SJCRH30 (cell line): ENCODE data around the gene PIEZO1. TPM values are rescaled to one million over a fixed set of nuclear protein-coding genes. Genes with fewer than 3 reads are reported as not detected.
A peak's percentile ranks its signal among the peaks of the same experiment; 100 is the strongest.

Source experiments
- DNase-seq, 2 experiments: peaks; one replicate each; pipeline ENCODE4 v3.0.0-alpha.2; 2015 to 2020
- H3K27ac ChIP-seq: fragments of 250-450 bp; sonication (Bioruptor Pico); 2 replicates; pipeline ENCODE4 v1.5.1; 2020; ENCODE audit warnings: mild to moderate bottlenecking, moderate library complexity
- H3K27me3 ChIP-seq: fragments of 250-450 bp; sonication (Bioruptor Pico); 2 replicates; pipeline ENCODE4 v1.5.1; 2020; ENCODE audit warnings: mild to moderate bottlenecking, moderate library complexity
- H3K36me3 ChIP-seq: fragments of 250-450 bp; sonication (Bioruptor Pico); 2 replicates; pipeline ENCODE4 v1.5.1; 2020; ENCODE audit warnings: mild to moderate bottlenecking, moderate library complexity
- H3K4me1 ChIP-seq: fragments of 250-450 bp; sonication (Bioruptor Pico); 2 replicates; pipeline ENCODE4 v1.5.1; 2020; ENCODE audit warnings: mild to moderate bottlenecking, moderate library complexity
- H3K4me3 ChIP-seq: fragments of 250-450 bp; sonication (Bioruptor Pico); 2 replicates; pipeline ENCODE4 v1.5.1; 2020; ENCODE audit warnings: mild to moderate bottlenecking, moderate library complexity
- H3K9me3 ChIP-seq: fragments of 250-450 bp; sonication (Bioruptor Pico); replicated peaks from 2 replicates; pipeline ENCODE4 v1.5.1; 2020; ENCODE audit warnings: mild to moderate bottlenecking, moderate library complexity
- total RNA-seq: library from RNA; depleted of rRNA; stranded (reverse); fragments of >200 nt; shearing (Covaris generic); gene quantifications from 2 replicates; pipeline ENCODE4 v1.2.3, GENCODE V29; 2014

Gene PIEZO1
- total RNA-seq, 1 experiment from 2014 or later = 28.1 TPM

DNA sequence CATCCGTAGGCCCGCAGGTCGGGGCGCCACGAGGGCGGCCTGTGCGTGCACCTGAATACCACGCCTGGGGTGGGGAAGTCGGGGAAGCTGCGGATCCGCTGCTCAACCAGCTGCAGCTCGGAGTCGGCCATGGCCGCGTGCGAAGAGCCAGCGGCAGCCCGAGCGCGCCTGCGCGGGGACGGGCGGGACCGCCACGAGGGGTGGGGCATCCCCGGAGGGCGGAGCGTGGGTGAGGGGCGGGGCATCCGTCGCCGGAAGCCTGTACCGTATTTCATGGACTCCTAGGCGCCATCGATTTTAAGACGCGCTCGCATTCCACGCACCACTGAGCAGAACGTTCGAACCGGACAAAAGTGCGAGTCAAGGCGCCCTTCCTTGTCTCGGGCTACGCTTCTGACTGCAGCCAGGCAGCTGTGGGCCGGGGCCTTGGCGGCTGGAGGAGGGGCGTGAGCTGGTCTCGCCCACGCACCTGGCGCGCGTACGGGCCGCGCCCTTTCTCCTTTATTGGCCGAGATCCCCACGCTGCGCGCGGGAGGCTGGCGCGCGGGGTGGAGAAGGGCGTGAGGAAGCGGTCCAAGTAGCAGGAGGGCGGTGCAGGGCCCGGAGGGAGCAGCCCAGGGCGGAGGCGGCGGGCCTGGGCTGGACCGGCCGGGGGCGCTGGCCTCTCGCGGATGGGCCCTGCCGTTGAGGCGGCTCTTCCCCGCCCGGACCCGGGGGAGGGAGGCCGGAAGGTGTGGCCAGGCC is 26.9 kb upstream of the PIEZO1 start, which contains the start of gene APRT:
TSS of gene APRT (minus strand) at position 160 of the 744 bp plus-strand sequence. CDS start at position 131, 29 bp downstream.
- no peaks in the 10 kb centered on the region for H3K9me3 ChIP-seq
- no peaks in the 10 kb centered on the region for H3K27me3 ChIP-seq
- 0 out of 2 replicates have a peak, but pooled peaks cover 2% of the 10 kb centered on the region for H3K4me1 ChIP-seq
- peak; percentile 89 to 90 for DNase-seq
- peaks cover 19% of the 10 kb centered on the region for H3K36me3 ChIP-seq
- peak within 1 kb of the TSS; percentile 81 for H3K27ac ChIP-seq
- H3K4me3 ChIP-seq = peak within 1 kb of the TSS; percentile 70

DNA sequence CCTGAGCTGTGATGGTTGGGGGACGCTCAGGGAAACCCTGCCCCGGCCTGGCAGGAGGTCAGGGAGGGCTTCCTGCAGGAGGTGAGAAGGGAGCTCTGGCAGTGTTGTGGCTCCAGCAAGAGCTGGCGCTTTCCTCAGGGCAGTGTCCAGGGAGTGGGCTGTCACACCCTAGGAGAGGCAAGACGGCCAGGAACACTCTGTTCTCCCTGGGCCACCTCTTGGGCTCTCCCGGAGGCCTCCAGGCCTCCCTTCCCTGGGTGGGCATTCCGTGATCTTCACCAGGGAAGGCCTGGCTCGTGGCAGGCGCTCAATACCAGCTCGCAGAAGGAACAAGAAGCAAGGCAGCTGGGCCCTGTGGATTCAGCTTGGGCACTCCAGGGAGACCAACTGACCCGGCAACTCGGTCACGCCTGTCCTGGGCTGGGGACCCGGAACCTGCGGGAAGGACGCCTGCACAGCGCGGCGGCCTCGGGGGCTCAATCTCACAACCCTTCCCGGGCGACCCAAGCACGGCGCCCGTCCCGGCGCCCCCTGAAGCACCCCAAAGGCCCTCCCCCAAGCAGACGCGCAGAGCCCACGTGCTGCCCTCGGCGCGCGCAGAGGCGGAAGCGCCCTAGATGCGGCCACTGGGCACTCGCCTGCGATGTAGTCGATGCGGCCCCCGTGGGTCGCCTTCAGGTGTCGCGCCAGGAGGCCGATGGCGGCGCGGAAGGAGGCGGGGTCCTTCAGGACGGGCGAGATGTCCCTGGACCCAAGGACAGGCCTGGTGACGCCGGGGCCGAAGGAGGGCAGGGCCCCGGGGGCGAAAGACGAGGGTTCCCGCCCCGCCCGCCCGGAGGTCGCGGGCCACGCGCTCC is 26.1 kb upstream of the PIEZO1 start:
- Histone ChIP-seq H3K36me3 (peaks cover 27% of the 10 kb centered on the region), H3K9me3 (no peaks in the 10 kb centered on the region), H3K27me3 (no peaks in the 10 kb centered on the region), H3K4me1 (0 out of 2 replicates have a peak, but pooled peaks cover 2% of the 10 kb centered on the region), H3K27ac (peak overlapping the region; percentile 81), H3K4me3 (peak overlapping the region; percentile 70)
- DNase-seq = peak; percentile 72 to 80

DNA sequence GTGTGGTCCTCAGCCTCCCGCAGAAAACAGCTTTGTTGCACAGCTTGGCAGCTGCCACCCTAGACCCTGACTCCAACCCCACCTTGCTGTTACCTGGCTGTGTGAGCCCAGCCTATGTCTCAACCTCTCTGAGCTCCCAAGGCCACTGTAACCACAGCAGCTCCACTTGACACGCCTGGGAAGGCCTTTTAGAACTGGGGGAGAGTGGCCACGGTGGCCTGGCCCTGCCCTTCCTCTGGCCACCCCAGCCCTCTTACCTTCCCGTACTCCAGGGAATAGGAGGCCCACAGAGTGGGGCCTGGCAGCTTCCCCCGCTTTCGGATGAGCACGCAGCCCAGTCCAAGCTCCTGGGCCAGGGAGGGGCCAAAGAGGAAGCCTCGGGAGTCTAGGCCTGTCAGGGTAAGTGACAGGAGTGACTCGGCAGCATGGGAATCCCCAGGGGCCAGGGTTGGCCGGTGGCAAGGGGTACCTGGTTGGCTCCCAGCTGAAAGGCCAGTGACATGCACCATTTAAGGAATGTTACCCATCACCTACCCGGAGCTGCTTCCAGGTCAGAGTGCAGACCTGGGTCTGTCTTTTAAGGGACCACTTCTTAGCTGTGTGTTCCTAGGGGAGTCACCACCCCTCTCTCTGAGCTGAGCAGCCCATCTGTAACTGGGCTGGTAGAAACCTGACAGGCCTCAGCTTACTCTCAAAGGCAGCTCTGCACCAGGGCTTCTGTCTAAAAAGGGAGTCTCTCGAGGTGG is 25.3 kb upstream of the PIEZO1 start:
- Histone ChIP-seq H3K27ac (no peak overlapping the region; the same call in 1 of the 2 replicates), H3K4me1 (0 out of 2 replicates have a peak, but pooled peaks cover 2% of the 10 kb centered on the region), H3K4me3 (peak overlapping the region; percentile 70), H3K27me3 (no peaks in the 10 kb centered on the region), H3K36me3 (peaks cover 34% of the 10 kb centered on the region), H3K9me3 (no peaks in the 10 kb centered on the region)
- DNase-seq = no peak

DNA sequence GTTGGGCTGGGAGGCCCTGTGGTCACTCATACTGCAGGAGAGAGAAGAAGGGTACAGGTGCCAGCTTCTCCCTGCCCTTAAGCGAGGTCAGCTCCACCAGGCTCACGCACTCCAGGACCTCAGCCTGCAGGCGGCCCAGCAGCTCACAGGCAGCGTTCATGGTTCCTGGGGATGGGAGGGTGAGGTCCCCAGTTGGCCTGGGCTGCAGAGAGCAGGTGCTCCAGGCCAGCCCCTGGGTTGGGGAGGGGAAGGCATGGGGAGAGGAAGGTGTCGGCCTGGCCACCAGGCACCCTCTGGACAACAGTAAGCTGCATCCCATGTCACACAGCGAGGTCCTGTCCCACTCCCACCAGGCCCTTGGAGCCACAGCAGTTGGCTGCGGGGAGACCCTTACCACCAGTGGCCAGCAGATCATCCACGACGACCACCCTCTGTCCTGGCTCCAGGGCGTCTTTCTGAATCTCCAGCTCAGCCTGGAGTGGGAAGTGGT is 24.7 kb upstream of the PIEZO1 start:
- H3K9me3 ChIP-seq = no peaks in the 10 kb centered on the region
- H3K4me3 ChIP-seq = no peak overlapping the region
- no peak overlapping the region for H3K27ac ChIP-seq
- peak in 1 of 2 experiments; percentile 27 for DNase-seq
- H3K27me3 ChIP-seq = no peaks in the 10 kb centered on the region
- 0 out of 2 replicates have a peak, but pooled peaks cover 2% of the 10 kb centered on the region for H3K4me1 ChIP-seq
- peaks cover 40% of the 10 kb centered on the region for H3K36me3 ChIP-seq

DNA sequence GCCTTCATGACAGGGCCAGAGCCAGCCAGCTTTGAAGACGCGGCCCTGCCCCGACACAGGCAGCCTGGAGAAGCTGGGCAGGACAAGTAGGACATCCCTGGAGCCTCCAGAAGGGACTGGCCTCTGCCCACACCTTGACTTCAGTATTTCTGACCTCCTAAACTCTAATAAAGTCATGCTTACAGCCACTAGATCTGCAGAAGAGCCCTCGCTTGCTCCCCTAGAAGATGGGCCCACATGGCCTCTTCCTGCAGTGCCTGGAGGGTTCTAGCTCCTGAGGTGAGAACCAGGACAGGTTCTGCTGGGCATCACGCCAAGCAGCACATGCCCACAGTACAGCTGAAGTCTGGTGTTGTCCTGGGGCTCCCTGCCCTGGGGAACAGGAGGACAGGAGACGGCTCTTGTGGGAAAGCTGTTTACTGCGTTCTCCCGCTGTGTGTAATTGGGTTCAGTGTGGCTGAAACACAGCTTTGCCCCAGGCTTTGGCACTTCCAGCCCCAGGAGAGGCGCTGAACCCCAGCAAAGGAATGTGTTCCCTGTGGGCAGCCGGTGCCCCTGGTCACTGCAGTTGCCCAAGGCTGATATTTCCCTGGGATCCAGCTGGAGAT is 24.2 kb upstream of the PIEZO1 start:
- peaks cover 43% of the 10 kb centered on the region for H3K36me3 ChIP-seq
- no peak overlapping the region for H3K4me3 ChIP-seq
- 0 out of 2 replicates have a peak, but pooled peaks cover 2% of the 10 kb centered on the region for H3K4me1 ChIP-seq
- DNase-seq = no peak
- H3K9me3 ChIP-seq = no peaks in the 10 kb centered on the region
- H3K27ac ChIP-seq = no peak overlapping the region
- H3K27me3 ChIP-seq = no peaks in the 10 kb centered on the region

DNA sequence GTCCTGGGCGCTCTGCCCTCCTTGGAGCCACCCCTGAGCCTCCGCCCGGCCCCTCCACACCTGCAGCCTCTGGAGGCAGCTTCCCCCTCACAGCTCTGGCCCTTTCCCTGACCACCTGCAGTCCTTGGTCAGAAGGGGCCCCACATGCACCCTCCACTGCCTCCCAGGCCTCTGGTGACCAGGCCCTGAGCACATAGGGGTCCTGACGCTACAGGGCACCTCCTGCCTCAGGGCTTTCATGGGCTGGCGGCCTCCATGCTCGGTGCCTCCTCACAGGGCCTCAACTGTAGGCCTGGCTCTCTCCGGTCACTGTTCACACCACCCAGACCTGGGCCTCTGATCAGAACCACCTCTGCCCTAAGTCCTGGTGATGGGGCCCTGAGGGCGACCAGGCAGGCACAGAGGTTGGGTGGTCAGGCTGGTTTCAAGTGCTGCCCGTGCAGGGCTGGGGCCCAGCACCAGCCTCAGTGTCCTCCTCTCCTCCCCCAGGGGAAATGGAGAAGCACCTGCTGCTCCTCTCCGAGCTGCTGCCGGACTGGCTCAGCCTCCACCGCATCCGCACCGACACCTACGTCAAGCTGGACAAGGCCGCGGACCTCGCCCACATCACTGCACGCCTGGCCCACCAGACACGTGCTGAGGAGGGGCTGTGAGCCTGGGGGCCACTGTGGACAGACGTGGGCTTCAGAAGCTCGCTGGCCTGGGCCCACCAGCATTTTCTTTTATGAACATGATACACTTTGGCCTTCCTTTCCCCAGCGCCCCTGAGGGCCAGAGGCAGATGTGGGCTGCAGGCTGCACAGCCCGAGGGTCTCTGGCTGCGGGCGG is 22.8 kb upstream of the PIEZO1 start:
- Histone ChIP-seq H3K4me1 (0 out of 2 replicates have a peak, but pooled peaks cover 2% of the 10 kb centered on the region), H3K27me3 (no peaks in the 10 kb centered on the region), H3K9me3 (no peaks in the 10 kb centered on the region), H3K27ac (no peak overlapping the region), H3K36me3 (peaks cover 43% of the 10 kb centered on the region), H3K4me3 (no peak overlapping the region)
- DNase-seq = no peak

DNA sequence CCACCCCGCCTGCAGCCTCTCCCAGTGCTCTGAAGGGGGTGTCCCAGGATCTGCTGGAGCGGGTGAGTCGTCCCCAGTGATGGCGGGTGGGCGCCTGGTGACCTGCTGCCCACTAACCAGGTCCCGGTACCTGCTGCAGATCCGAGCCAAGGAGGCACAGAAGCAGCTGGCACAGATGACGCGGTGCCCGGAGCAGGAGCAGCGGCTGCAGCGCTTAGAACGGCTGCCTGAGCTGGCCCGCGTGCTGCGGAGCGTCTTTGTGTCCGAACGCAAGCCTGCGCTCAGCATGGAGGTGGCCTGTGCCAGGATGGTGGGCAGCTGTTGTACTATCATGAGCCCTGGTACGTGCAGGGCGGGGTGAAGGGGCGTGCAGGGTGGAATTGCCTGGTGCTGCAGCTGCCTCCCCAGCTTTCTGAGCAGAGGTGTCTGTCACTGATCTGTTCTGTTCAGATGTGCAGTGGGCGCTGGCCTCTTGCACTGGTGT is 22.2 kb upstream of the PIEZO1 start:
- Histone ChIP-seq H3K27ac (no peak overlapping the region), H3K27me3 (no peaks in the 10 kb centered on the region)

DNA sequence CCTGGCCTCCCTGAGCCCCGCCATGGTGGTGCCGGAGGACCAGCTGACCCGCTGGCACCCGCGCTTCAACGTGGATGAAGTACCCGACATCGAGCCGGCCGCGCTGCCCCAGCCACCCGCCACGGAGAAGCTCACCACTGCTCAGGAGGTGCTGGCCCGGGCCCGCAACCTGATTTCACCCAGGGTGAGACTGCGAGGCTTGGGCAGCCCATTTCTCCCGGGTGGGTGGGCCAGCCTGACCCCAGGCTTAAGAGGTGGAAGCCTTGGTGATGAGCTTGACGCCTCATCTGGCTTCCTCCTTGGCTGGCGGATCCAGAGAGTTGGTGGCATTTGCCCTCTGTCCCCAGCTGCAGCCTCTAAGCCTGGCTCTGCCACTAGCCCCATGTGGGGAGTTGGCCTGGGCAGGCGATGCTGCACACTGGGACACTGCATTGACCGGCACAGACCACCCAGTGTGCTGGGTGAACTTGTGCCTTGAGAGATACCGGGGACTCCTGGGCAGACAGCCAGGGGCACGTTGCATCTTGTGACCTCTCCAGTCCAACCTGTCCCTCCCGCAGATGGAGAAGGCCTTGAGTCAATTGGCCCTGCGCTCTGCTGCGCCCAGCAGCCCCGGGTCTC is 21.6 kb upstream of the PIEZO1 start:
- 0 out of 2 replicates have a peak, but pooled peaks cover 2% of the 10 kb centered on the region for H3K4me1 ChIP-seq
- no peak for DNase-seq
- no peak overlapping the region for H3K27ac ChIP-seq

More for the DNA sequence above, 22.2 kb upstream of the PIEZO1 start:
- Histone ChIP-seq H3K9me3 (no peaks in the 10 kb centered on the region), H3K4me3 (no peak overlapping the region), H3K36me3 (peaks cover 43% of the 10 kb centered on the region), H3K4me1 (0 out of 2 replicates have a peak, but pooled peaks cover 2% of the 10 kb centered on the region)
- no peak for DNase-seq

DNA sequence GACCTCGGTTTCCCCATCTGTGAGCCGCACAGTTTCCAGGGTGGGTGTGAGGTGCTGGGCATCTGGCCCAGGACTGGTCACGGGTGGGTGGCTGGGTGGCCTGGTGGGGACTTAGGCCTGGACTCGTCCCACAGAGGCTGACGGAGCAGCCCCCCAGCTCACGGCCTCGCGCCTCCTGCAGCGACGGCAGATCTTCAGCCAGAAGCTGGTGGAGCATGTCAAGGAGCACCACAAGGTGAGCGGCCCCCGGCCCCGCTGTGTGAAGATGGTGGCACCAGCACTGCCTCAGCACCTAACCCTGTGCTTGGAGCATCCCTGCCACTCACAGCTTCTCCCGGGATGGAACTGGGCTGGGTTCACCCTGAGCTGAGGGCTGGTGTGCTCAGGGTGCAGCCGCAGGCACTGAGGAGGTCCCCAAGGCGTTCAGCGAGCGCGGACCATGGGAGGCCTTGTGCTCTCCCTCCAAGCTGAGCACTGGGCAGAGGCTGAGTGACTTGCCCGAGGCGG is 20.9 kb upstream of the PIEZO1 start:
- H3K36me3 ChIP-seq = peaks cover 43% of the 10 kb centered on the region
- H3K27ac ChIP-seq = no peak overlapping the region
- no peaks in the 10 kb centered on the region for H3K27me3 ChIP-seq
- no peaks in the 10 kb centered on the region for H3K9me3 ChIP-seq
- H3K4me1 ChIP-seq = 0 out of 2 replicates have a peak, but pooled peaks cover 2% of the 10 kb centered on the region
- H3K4me3 ChIP-seq = no peak overlapping the region
- DNase-seq = no peak

More for the DNA sequence above, 21.6 kb upstream of the PIEZO1 start:
- Histone ChIP-seq H3K36me3 (peaks cover 43% of the 10 kb centered on the region), H3K27me3 (no peaks in the 10 kb centered on the region), H3K9me3 (no peaks in the 10 kb centered on the region), H3K4me3 (no peak overlapping the region)

DNA sequence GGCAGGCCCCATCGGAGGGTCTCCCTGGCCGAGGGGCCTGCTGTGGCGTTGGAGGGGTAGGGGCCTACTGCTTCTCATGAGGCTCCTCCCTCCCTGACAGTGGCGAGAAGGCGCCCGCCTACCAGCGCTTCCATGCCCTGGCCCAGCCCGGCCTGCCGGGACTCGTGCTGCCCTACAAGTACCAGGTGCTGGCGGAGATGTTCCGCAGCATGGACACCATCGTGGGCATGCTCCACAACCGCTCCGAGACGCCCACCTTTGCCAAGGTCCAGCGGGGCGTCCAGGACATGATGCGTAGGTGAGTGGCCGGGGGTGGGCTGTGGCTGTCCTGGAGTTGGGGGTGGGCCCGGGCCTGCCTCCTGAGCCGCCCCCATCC is 20.3 kb upstream of the PIEZO1 start:
- no peaks in the 10 kb centered on the region for H3K27me3 ChIP-seq
- H3K4me3 ChIP-seq = peak overlapping the region; percentile 59; the same call in 1 of the 2 replicates
- H3K27ac ChIP-seq = no peak overlapping the region
- no peak for DNase-seq
- H3K36me3 ChIP-seq = peaks cover 43% of the 10 kb centered on the region
- H3K4me1 ChIP-seq = 0 out of 2 replicates have a peak, but pooled peaks cover 2% of the 10 kb centered on the region
- no peaks in the 10 kb centered on the region for H3K9me3 ChIP-seq

DNA sequence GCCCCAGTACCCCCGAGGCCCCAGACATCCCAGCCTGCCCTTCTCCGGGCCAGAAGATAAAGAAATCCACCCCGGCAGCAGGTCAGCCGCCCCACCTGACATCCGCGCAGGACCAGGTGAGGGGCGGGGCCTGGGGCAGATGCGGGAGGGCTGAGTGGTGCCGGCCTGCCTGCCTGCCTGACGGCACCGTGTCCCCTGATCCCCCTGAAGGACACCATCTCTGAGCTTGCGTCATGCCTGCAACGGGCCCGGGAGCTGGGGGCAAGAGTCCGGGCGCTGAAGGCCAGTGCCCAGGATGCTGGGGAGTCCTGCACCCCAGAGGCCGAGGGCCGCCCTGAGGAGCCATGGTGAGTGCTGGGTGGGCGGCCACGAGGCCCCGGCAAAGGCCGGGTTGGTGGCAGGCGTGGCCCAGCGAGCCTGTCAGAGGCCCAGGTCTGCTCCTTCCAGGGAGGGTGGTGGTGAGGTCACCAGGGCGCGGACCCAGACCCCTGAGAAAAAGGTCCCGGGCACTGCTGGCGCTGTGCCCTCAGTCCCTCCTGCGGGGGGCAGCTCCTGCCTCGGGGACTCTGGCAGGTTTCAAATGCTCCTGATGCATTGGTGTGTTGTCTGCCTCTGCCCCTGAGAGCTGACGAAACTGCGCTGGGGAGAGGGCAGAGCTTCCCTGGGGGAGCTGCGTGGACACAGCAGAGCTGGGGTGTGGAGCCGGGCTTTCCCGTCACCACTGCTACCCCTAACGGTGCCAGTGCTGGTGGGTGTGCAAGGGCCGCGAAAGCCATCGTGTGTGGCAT is 19.7 kb upstream of the PIEZO1 start:
- Histone ChIP-seq H3K27ac (peak overlapping the region; percentile 27), H3K36me3 (peaks cover 43% of the 10 kb centered on the region), H3K4me3 (peak overlapping the region; percentile 59), H3K27me3 (no peaks in the 10 kb centered on the region), H3K4me1 (no peaks in the 10 kb centered on the region), H3K9me3 (no peaks in the 10 kb centered on the region)
- DNase-seq = no peak

DNA sequence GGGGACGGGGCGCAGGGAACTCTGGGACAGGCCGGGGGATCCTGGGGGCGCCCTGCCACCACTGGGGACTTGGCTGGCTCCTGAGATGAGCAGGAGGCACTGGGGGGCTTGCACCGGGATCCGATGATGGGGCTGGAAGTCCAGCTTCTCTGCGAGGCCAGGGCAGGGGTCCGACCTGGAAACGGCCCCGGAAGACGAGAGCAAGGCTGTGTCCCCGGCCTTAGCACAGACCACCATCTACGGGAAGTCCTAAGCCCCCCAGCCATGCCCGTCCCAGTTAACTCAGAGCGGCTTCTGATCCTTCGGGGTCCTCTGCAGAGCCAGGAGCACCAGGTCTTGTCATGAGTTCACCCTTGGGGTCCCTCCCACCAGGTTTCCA is 19.1 kb upstream of the PIEZO1 start:
- no peak for DNase-seq
- Histone ChIP-seq H3K9me3 (no peaks in the 10 kb centered on the region), H3K27ac (peak overlapping the region; percentile 27), H3K4me3 (peak overlapping the region; percentile 59), H3K36me3 (peaks cover 41% of the 10 kb centered on the region), H3K4me1 (no peaks in the 10 kb centered on the region), H3K27me3 (no peaks in the 10 kb centered on the region)
